Esophagus muscularis mucosa (tissue), 4 donors: ENCODE measurements around the gene NUP58.

ENCODE experiments used
- EP300 ChIP-seq: sonication (generic); formaldehyde crosslinking; IDR thresholded peaks from one replicate; pipeline ENCODE4 v1.6.1; 2017; ENCODE audit warnings: antibody characterized with exemption
- POLR2A ChIP-seq: fragments of 450-650 bp; IDR thresholded peaks from one replicate; pipeline ENCODE4 v1.6.1; 2017; ENCODE audit warnings: antibody characterized with exemption, moderate library complexity, mild to moderate bottlenecking, low read depth
- POLR2AphosphoS5 ChIP-seq, 2 donors: sonication (generic); formaldehyde crosslinking; IDR thresholded peaks; one replicate each; pipeline ENCODE4 v1.6.1; 2017; ENCODE audit warnings: antibody characterized with exemption in 2 of 2
- TF ChIP-seq, protein P1 (sequence below), 3 experiments: fragments of 200-600 bp in 2 of 3; fragments of 450-650 bp in 1 of 3; sonication (generic) in 2 of 3; IDR thresholded peaks; one replicate each; pipeline ENCODE4 v1.5.1; 2017 to 2019; ENCODE audit warnings: antibody characterized with exemption in 3 of 3, mild to moderate bottlenecking in 2 of 3, moderate library complexity in 1 of 3

DNA sequence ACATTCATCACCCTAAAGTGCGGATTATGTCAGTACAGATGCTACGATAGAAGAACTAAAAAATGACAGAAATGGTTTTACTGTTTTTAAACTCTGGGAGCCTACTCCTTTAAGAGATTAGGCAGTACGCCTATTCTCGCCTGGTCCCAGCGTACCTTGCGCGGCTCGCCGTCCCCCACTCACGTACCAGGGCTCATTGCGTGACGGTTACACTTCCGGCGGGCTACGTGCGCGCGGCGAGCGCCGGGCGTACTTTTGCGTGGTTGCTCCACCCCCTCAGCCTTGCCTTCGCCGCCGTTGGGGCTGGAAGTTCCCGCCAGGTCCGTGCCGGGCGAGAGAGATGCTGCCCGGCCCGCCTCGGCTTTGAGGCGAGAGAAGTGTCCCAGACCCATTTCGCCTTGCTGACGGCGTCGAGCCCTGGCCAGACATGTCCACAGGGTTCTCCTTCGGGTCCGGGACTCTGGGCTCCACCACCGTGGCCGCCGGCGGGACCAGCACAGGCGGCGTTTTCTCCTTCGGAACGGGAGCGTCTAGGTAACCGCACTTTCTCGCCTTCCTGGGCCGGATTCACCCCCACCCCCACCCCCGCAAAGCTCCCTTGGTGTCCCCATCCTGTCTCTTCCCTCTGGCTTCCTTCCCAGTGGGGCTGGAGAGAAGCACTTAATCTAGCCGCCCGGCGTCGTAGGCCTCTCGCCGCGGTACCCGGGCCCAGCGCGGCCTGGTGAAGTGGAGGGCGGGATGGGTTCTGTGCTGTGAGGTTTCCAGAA, at the start of gene NUP58:
- TF ChIP-seq, protein P1, sequence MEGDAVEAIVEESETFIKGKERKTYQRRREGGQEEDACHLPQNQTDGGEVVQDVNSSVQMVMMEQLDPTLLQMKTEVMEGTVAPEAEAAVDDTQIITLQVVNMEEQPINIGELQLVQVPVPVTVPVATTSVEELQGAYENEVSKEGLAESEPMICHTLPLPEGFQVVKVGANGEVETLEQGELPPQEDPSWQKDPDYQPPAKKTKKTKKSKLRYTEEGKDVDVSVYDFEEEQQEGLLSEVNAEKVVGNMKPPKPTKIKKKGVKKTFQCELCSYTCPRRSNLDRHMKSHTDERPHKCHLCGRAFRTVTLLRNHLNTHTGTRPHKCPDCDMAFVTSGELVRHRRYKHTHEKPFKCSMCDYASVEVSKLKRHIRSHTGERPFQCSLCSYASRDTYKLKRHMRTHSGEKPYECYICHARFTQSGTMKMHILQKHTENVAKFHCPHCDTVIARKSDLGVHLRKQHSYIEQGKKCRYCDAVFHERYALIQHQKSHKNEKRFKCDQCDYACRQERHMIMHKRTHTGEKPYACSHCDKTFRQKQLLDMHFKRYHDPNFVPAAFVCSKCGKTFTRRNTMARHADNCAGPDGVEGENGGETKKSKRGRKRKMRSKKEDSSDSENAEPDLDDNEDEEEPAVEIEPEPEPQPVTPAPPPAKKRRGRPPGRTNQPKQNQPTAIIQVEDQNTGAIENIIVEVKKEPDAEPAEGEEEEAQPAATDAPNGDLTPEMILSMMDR (IDR thresholded peaks at IDR 0.05): peak in 1 of 3 experiments; percentile 43
- no peak for TF ChIP-seq EP300
- peak; percentile 61 for TF ChIP-seq POLR2A
- peak; percentile 97 to 99 for TF ChIP-seq POLR2AphosphoS5 (IDR thresholded peaks at IDR 0.05)
